Vagina (tissue), 2 donors: ENCODE results near the gene AP1B1. TPM values are rescaled to one million over a fixed set of nuclear protein-coding genes. Genes with fewer than 3 reads are reported as not detected.

ENCODE experiments used
- DNase-seq, 2 donors: peaks; one replicate each; pipeline ENCODE4 v3.0.0-alpha.2; 2017; ENCODE audit errors: extremely low spot score in 2 of 2
- H3K27ac ChIP-seq: fragments of 200-600 bp; sonication (generic); one replicate; pipeline ENCODE4 v1.5.1; 2019
- H3K27me3 ChIP-seq: fragments of 200-600 bp; sonication (generic); one replicate; pipeline ENCODE4 v1.5.1; 2019
- H3K36me3 ChIP-seq, 2 donors: fragments of 200-600 bp; sonication (generic); one replicate each; pipeline ENCODE4 v1.5.1; 2017 to 2019
- H3K4me1 ChIP-seq: fragments of 200-600 bp; sonication (generic); one replicate; pipeline ENCODE4 v1.5.1; 2019
- H3K4me3 ChIP-seq, 2 donors: fragments of 200-600 bp; sonication (generic); 1 replicate in 1 of 2; 2 replicates in 1 of 2; pipeline ENCODE4 v1.5.1; 2016 to 2019
- H3K9me3 ChIP-seq: fragments of 200-600 bp; sonication (generic); one replicate; pipeline ENCODE4 v1.5.1; 2019
- POLR2A ChIP-seq, 2 donors: fragments of 450-650 bp; IDR thresholded peaks; one replicate each; pipeline ENCODE4 v1.6.1; 2017; ENCODE audit warnings: antibody characterized with exemption in 2 of 2, mild to moderate bottlenecking in 2 of 2, moderate library complexity in 2 of 2
- POLR2AphosphoS5 ChIP-seq, 2 donors: sonication (generic); formaldehyde crosslinking; IDR thresholded peaks; one replicate each; pipeline ENCODE4 v1.9.0; 2017; ENCODE audit warnings: antibody characterized with exemption in 2 of 2, mild to moderate bottlenecking in 2 of 2, low read depth in 1 of 2; ENCODE audit not compliant: insufficient read depth in 1 of 2
- intact Hi-C: fragments of 100-400 bp; cut with DNase I; formaldehyde crosslinking; loops from one replicate; pipeline ENCODE4 v1.15.1; 2023
- total RNA-seq: library from RNA; depleted of rRNA; stranded (reverse); fragments of >200 nt; gene quantifications from one replicate; pipeline ENCODE4 v1.2.3, GENCODE V29; 2016
- TF ChIP-seq, protein P1 (sequence below), 3 experiments: fragments of 450-650 bp in 2 of 3; fragments of 200-600 bp in 1 of 3; sonication (generic) in 1 of 3; IDR thresholded peaks; one replicate each; pipeline ENCODE4 v1.5.1; 2017 to 2019; ENCODE audit warnings: antibody characterized with exemption in 3 of 3, mild to moderate bottlenecking in 2 of 3, moderate library complexity in 2 of 3

AP1B1 gene
- total RNA-seq, 1 donor from 2014 or later, result 60.9 TPM

DNA sequence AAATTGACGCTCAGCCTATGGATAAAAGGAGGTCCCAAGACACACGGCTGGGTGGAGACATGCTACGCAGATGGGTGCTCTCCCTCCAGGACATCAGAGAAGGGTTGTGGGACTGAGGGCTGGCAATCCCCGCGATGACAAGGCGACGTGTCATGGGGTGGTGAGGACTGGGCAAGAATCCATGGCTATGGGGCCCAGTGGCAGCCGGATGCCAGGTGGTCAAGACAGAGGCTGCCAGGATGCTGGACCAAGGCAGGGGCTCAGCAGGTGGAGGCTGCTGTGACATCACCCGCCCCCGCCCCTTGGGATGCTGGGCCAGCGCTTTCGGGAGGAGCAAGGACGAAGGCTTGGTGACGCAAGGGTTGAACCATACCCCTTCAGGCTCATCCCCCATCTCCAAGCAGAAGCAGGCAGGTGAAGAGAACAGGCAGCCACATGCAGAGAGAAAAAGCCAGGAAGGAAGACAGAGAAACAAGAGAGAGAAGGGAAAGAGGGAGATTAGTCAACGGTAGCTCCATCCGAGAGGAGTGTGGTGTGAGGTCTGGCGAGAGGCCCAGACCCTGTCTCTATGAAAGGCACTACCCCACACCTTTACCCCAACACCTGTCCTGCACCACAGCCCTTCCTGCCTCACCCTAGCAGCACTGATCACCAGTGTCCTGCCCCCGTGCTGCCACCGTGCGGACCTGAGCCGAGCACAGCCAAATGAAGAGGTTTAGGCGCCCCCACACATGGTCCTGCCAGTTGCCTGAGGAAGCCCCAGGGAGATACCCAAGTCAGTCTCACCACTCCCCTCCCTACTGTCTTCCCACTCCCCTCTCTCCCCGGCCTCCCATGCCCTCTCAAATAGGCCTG lies 48.8 kb downstream of the AP1B1 start:
- TF ChIP-seq POLR2A (IDR thresholded peaks at IDR 0.05) (no peak), POLR2AphosphoS5 (IDR thresholded peaks at IDR 0.05; ENCODE audit: insufficient read depth in 1 of 2, low read depth in 1 of 2) (no peak)
- TF ChIP-seq, protein P1, sequence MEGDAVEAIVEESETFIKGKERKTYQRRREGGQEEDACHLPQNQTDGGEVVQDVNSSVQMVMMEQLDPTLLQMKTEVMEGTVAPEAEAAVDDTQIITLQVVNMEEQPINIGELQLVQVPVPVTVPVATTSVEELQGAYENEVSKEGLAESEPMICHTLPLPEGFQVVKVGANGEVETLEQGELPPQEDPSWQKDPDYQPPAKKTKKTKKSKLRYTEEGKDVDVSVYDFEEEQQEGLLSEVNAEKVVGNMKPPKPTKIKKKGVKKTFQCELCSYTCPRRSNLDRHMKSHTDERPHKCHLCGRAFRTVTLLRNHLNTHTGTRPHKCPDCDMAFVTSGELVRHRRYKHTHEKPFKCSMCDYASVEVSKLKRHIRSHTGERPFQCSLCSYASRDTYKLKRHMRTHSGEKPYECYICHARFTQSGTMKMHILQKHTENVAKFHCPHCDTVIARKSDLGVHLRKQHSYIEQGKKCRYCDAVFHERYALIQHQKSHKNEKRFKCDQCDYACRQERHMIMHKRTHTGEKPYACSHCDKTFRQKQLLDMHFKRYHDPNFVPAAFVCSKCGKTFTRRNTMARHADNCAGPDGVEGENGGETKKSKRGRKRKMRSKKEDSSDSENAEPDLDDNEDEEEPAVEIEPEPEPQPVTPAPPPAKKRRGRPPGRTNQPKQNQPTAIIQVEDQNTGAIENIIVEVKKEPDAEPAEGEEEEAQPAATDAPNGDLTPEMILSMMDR (IDR thresholded peaks at IDR 0.05), result no peak
- H3K36me3 ChIP-seq, result peaks cover 0 to 73% of the 10 kb centered on the region in 2 donors
- intact Hi-C loops, result no loop called here
- H3K4me3 ChIP-seq, result no peak overlapping the region
- H3K9me3 ChIP-seq, result no peaks in the 10 kb centered on the region
- no peak overlapping the region for H3K27ac ChIP-seq
- no peaks in the 10 kb centered on the region for H3K27me3 ChIP-seq
- no peak for DNase-seq
- H3K4me1 ChIP-seq, result no peaks in the 10 kb centered on the region

DNA sequence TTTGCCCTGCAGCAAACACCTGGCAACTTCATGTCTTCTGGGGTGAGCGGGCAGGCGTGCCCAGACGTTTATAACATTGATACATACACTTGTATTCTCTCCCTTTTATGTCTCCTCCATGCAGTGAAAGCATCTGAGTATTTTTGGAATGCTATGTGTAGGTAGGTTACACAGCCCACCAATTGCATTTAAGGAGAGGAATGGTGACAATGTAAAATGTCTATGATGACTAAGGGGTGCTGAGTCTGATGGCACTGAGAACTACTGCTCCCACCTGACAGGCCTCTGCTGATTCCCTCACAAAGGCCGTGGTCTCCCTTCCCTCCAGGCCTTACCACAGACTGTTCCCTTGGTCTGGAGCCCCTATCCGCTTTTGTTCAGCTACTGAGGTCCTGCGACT lies 50.0 kb downstream of the AP1B1 start:
- Histone ChIP-seq H3K27ac (no peak overlapping the region), H3K9me3 (no peaks in the 10 kb centered on the region), H3K4me3 (no peak overlapping the region), H3K4me1 (no peaks in the 10 kb centered on the region), H3K36me3 (peaks cover 0 to 78% of the 10 kb centered on the region in 2 donors), H3K27me3 (no peaks in the 10 kb centered on the region)
- no peak for DNase-seq
- TF ChIP-seq, protein P1 (IDR thresholded peaks at IDR 0.05), result no peak
- TF ChIP-seq POLR2A (IDR thresholded peaks at IDR 0.05) (no peak), POLR2AphosphoS5 (IDR thresholded peaks at IDR 0.05; ENCODE audit: insufficient read depth in 1 of 2, low read depth in 1 of 2) (no peak)
- intact Hi-C loops, result no loop called here

DNA sequence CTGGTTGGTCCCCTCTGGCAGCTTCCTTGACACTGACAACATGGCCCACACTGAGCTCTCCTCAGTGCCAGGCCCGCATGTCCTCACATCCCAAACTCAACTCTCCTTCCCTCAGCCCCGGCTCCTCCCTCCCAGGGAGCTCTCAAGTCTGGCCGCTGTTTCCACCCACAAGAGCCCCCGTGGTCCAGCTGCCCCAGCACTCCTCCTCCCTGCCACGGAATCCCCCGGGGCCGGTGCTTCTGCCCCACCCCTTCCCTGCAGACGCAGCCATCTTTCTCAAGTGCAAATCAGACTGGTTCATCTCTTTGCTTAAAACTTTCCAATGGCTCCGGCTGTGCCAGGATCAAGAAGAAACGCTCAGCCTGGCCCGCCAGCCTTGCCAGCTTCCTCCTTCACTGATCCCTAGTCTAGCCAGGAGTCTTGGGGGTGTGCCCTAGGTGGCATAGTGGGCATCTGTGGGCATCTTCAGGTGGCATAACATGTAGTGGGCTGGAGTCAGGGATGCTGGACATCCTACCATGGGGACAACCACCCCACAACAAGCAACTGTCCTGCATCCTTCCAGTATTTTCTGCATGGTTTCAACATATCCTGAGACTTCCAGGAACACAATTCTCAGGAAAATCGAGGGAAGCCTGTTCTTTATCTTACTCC lies 50.6 kb downstream of the AP1B1 start:
- Histone ChIP-seq H3K27me3 (no peaks in the 10 kb centered on the region), H3K4me1 (no peaks in the 10 kb centered on the region), H3K36me3 (peaks cover 0 to 79% of the 10 kb centered on the region in 2 donors), H3K4me3 (no peak overlapping the region), H3K27ac (no peak overlapping the region), H3K9me3 (no peaks in the 10 kb centered on the region)
- DNase-seq, result no peak
- intact Hi-C loops, result no loop called here
- no peak for TF ChIP-seq POLR2AphosphoS5 (IDR thresholded peaks at IDR 0.05; ENCODE audit: insufficient read depth in 1 of 2, low read depth in 1 of 2)
- TF ChIP-seq, protein P1 (IDR thresholded peaks at IDR 0.05), result no peak
- TF ChIP-seq POLR2A (IDR thresholded peaks at IDR 0.05), result no peak

DNA sequence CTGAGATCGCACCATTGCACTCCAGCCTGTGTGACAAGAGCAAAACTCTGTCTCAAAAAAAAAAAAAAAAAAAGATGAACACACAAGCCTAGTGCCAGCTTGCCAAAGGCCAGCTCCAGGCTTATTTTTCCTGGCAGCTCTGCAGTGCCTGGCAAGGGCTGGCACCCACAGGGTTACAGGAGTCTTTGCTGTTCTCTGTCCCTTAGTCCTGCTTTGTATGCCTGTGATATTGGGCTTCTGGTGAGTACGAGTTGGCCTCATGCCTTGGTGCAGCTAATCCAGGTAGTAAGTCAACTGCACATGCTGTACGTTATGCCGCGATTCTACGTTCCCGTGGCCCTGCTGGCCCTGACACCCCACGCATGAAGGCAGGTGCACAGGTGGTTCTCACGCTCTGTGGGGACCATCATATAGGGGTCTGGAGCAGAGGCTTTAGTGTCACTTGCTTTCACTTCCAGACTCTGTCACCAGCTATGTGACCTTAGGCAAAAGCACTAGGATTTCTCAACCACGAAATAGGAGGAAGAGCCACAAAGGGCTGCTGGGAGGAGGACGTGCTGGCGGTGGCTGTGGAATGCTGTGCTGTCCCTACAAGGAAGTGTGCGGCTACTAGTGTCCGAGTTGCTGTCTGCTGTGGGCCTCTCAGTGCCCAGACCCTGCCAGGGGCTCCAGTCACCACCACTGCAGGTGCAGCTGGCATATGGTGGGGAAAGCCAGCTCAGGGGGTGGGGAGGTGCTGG lies 51.4 kb downstream of the AP1B1 start:
- Histone ChIP-seq H3K9me3 (no peaks in the 10 kb centered on the region), H3K4me3 (no peak overlapping the region), H3K27me3 (no peaks in the 10 kb centered on the region), H3K36me3 (peaks cover 0 to 73% of the 10 kb centered on the region in 2 donors), H3K27ac (no peak overlapping the region), H3K4me1 (no peaks in the 10 kb centered on the region)
- intact Hi-C loops, result no loop called here
- no peak for DNase-seq
- TF ChIP-seq, protein P1 (IDR thresholded peaks at IDR 0.05), result no peak
- TF ChIP-seq POLR2A (IDR thresholded peaks at IDR 0.05), result no peak
- TF ChIP-seq POLR2AphosphoS5 (IDR thresholded peaks at IDR 0.05; ENCODE audit: insufficient read depth in 1 of 2, low read depth in 1 of 2), result no peak
